GM19239 (cell line): Measurements from ENCODE around the gene PCDH9.

ENCODE experiments used
- DNase-seq: peaks from one replicate; pipeline ENCODE4 v3.0.0; 2011; ENCODE audit warnings: low spot score; ENCODE audit not compliant: insufficient read length
- FAIRE-seq: peaks from 2 replicates; lab custom pipeline; 2011; peaks lifted over from hg19 to GRCh38; lab: Jason Lieb, UNC

PCDH9 gene

DNA sequence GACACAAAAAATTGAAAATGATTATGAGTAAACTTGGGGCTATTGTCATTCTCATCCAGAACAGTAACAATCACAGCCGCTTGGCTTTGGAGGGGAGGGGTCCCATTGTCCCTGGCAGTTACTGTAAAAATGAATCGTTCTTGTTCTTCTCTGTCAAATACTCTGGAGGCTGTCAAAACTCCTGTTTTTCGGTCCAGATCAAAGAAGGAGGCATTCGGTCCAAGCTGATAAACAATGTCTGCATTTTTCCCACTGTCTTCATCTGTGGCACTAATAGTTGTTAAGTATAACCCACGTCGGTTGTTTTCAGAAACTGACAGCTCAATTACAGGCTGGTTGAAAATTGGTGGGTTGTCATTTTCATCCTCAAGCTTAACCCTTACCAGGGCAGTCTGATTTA lies 3.4 kb downstream of the PCDH9 start:
- DNase-seq (no peak), FAIRE-seq (no peak)

DNA sequence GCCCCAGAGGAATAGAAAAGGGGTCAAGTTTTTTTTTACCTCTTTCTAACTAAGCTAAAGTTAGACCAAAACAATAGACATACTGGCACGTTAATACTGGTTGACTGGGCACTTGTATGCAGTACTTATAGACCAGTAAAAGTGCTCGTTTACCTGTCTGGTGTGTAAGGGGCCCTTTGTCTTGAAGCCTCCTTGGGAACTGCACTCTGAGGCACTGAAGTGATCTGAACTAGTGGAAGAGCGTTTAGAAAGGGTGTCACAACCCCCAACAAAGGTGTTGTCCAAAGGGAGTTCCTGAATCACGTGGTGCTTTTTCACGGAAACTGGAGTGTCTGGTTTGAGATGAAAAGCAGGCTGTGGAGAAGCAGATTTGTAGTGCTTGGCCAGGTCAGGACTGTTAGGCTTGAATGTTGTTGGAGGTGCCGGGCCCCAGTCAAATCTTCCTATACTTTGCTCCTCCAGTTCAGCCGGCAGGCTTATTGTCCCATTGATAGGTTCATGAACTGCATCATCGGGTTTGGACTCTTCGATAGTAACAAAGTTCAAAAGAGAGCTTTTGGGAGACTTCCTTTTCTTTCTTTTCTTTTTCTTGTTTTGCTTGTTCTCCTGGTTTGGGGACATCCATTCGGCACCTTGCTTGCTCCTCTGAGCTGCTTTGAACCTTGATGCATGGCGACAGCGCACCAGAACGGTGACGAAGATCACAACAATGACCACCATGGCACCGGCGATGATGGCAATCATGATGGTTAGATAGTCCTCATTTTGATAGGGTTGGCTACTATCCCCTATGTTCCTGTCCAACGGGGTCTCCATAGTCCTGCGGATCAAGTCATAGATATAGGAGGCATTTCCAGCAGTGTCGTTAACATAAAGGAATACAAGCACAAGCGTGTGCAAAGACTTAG lies 4.6 kb downstream of the PCDH9 start:
- no peak for DNase-seq
- no peak for FAIRE-seq

DNA sequence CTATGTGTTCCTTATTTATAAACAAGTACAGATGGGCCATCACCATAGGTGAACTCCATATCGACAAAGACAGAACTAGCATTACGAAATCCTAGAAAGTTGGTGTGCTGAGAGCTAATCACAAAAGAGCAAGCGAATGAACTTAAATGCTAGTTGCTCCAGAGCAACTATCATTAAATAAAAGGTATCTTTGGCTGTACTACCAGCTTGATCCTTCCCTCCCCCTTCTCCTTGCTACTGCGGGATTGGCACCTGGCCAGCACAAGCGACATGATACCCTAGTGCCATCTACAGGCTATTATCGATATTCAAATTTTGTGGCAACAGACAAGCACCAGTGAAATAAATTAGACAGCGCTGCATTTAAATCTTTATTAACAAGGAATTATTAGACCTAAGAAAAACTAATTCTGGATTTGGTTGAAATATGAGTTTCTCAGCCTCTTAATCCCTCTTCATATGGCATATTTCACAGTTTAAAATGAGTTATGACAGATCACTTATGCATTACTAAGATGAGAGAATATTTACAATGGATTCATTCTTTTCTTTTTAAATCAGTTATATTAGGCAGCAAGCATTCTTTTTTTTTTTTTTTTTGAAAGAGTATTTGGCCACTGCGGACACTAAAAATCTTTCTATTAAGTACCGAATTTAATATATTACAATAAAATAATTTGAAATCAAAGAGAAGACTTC lies 5.8 kb downstream of the PCDH9 start:
- DNase-seq, result no peak
- FAIRE-seq, result peak; percentile 91

DNA sequence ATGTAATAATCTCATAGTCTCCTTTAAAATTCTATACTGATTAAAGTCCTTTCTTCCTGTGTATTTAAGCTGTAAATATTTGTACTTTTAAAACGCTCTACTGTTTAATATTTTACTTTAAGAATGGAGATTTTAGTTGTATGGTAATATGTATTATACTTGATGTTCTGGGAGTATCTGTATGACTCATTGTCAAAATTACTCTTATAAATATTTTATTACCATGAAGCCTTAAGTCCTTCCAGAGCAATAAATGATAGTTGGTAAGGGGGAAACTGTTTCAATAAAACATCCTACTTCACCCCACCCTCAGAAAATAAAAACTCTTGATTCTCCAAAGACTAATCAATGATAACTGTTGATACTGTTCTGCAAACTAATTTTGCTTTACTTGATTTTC lies 6.4 kb downstream of the PCDH9 start:
- no peak for DNase-seq
- no peak for FAIRE-seq

DNA sequence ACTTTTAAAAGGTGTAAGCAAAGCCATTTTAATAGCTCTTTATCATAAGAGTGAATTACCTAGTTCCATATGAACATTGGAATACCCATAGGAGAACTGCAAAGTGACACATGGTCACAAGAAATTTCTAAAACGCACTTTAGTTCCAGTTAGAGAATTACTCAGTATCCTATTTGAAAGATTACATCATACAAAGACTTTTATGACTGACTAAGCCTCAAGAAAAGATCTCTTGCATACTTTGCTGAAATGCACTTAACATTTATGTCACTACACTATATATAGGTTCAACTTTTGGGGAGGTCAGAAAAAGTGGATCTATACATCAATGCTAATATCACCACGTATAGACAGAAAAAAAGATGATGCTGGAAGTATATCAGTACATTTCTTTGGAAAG lies 7.1 kb downstream of the PCDH9 start:
- DNase-seq, result no peak
- FAIRE-seq, result no peak

DNA sequence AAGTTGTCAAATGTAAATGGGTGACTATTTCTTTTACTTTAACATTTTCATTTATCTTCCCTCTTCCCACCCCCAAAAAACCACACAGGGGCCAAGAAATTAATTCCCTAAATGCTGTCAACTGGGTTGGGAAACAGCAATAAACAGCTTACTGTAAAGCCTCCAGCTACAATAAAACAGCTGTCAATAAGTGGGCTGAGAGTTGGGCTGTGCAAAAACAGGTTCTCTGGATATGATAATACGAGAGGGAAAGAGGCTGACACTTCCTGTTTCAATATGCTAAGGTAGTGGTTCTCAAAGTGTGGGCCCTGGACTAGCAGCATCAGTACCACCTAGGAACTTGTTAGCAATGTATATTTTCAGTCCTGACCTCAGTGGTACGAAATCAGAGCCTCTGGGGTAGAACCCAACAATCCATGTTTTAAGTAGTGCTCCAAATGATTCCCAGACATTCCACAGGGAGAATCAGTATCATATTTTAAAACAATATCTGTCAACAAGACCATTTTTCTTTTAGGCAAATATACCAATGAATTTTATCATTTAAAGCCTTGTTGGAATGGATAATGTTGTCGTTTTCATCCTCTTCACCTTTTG lies 8.4 kb downstream of the PCDH9 start:
- no peak for DNase-seq
- FAIRE-seq, result no peak

DNA sequence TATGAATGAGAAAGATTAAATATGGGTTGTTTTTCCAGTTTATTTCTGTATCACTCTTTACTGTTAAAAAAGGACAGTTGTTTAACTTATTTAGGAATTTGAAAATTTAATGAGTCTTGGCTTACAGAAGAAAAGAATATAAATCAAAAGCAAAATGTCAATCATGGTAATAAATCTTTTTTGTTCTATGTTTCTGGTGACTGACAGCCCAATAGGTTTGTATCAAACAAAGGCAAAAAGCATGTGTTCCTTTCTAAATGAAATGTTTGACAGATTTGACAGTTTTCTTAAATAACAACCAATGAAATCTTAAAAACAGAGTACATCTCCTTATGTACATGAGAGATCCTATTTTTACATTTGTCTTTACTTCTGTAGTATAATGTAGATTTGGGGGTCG lies 11.0 kb downstream of the PCDH9 start:
- DNase-seq, result no peak
- FAIRE-seq, result no peak

DNA sequence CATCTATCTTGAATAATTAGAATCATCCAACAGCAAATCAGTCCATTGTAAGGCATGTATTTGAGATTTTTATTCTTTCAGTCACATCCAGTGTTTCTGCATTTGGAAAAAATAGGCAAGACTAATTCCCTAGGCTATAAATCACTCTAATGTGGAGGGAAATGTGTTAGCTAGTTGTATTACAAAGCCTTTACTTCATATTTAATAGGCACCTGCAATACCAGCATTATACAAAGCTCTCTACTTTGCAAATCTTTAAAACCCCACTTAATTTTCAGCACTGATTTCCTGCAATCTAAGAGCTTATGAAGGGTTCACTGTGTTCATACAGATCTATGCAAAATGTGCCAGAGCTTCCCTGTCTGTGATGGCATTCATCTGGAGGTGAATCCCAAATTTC lies 12.3 kb downstream of the PCDH9 start:
- FAIRE-seq, result no peak
- no peak for DNase-seq

DNA sequence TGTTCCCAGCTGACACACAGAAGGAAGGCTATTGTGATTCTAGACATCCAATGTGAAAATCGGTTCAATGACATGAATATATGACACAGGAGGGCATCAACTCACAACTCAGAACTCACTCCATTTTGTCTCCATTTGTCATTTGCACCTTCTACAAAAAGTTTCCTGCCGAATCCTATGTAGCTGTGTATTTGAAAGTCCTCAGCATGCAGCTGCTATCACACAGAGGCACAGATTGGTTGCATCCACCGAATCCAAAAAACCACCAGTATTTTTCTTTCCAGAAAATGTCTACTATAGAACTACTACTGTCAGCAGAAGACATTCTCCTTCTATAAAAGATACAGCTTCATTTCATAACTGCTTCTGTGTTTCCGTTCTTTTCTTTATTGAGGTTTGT lies 13.3 kb downstream of the PCDH9 start:
- FAIRE-seq (no peak), DNase-seq (no peak)

DNA sequence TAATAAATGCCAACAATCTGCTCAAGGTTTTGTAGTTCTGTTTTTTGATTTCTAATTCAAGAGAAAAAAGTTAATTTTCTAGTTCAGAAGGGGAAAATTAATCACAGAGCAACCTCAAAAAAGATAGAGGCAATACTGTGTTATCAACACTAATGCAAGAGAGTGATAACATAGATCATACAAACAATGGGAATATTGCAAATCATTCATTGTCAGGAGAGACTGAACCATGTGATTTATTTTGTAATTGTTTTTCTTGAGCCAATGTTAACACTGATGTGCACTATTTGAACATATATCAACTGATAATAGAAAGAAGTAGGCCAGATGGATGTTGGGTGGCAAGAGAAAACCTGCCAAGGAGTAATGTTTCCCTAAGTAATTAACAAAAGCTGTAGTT lies 19.9 kb downstream of the PCDH9 start:
- DNase-seq, result no peak

DNA sequence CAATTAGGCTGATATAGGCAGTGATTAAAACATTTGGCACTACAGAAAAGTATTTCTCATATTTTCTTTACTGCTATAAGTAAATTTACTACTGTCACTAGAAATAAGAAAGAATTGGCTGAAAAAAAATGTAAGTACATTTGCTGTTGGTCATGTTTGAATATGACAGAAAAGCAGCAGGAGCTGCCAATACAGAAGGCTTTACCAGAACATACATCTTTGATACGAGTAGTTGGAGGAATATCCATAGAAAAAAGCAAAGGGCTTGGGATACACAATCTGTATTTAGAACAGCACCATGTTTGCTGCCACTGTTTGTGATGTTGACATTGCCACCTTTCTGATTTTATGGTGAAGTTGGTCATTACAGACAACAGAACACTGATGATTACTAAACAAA lies 21.6 kb downstream of the PCDH9 start:
- FAIRE-seq (no peak), DNase-seq (no peak)

More for the DNA sequence above, 19.9 kb downstream of the PCDH9 start:
- no peak for FAIRE-seq

DNA sequence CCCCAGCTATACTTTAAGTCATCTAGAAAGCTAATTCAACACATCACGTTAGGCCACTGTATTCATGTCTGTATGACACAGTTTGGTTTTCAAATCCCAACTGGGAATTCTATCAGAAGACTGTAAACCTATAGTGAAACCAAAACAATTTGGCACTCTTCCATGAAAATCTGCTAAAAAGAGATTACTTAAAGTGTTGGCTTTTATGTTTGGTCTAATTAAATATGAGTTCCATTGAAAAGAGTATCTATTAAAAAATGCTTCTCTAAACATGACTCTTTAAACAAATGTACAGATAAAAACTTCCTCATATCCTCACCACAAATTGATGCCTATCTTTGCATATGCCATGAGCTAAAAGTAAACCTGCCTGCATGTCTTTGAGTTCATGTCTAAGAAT lies 25.4 kb downstream of the PCDH9 start:
- no peak for DNase-seq
- FAIRE-seq, result no peak

DNA sequence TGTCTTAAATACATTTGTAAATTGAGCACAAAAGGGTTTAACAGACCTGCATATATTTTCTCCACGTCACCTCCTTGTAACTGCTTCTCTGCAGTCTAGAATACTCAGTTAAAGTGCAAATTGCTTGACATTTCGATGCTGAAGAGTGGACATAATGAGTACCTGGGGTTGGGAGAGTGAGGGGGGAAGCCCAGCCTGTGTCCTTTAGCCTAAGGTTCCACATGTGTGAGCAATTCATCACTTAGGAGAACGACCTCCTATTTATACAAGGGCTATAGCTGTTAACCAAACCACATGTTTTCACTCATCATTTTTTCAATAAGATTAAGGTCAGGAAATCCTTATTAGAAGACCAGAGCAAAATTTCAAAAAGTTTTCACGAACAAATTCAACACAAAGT lies 29.5 kb downstream of the PCDH9 start:
- no peak for DNase-seq
- no peak for FAIRE-seq

DNA sequence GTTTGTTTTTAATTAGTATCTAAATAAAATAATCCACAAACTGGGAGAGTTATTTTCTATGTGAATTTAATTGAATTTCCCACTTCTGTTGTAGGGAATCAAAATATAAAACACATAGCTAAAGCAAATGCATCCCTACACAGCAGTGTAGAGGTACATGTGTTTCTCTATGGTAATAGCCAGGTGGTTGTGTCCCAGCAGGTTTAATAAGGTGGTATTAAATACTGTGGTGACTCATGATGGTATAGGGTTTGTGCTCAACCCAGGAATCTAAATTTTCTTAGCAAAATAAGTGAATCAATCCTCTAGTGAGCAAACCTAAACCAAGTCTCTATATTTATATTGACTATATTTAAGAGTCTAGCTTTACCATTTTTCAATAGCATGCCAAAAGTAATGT lies 30.0 kb downstream of the PCDH9 start:
- no peak for FAIRE-seq
- DNase-seq, result no peak

DNA sequence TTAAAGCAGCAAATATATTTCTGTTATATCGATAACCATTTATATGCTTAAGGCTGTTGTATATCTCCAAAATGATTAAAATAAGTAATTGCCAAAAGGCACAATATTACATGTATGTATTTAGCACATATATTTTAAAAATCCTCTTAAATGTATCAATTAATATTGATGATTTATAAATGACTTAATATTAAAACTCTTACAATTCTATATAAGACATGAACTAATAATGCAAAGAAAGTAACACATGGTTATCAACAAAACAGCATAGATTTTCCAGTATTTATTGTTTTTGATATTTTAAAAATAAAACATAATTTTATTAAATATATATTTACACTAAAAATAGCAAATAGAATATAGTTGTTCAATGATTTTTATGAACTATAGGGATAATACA lies 32.4 kb downstream of the PCDH9 start:
- FAIRE-seq (no peak), DNase-seq (no peak)

DNA sequence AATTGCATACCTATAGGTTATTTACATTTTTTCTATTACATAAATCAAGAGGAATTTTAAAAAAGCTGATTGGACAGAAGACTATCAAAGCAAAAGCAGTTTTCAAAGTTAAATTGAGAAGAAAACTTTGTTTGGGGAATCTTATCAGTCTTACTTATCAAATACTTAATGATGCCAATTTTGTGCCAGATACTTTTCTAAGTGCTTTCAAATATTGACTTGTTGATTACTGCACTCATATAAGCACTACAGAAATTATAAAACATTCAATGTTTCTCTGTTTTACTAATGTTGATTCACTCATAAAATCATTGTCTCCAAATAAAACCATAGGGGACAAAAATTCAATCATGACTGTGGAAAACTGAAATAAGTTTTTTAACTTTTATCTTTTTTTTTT lies 36.2 kb downstream of the PCDH9 start:
- no peak for FAIRE-seq

DNA sequence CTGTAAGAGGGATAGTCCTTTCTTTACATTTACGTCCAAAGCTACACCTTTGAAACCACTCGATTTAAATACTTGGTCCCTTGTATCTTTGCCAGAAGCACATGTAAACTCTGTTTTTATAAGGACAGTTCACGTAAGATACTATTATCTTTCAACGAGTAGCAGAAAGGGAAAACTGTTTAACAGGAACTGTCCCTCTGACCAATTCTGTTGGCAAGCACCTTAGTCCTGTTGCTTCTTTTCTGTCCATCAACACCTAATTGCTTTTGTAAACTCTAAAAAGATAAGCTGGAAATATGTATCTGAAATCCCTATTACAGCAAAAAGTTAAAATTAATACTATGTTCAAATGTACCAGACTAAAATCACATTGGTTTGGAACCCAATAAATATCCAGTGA lies 37.4 kb downstream of the PCDH9 start:
- DNase-seq (no peak), FAIRE-seq (no peak)

More for the DNA sequence above, 36.2 kb downstream of the PCDH9 start:
- no peak for DNase-seq

DNA sequence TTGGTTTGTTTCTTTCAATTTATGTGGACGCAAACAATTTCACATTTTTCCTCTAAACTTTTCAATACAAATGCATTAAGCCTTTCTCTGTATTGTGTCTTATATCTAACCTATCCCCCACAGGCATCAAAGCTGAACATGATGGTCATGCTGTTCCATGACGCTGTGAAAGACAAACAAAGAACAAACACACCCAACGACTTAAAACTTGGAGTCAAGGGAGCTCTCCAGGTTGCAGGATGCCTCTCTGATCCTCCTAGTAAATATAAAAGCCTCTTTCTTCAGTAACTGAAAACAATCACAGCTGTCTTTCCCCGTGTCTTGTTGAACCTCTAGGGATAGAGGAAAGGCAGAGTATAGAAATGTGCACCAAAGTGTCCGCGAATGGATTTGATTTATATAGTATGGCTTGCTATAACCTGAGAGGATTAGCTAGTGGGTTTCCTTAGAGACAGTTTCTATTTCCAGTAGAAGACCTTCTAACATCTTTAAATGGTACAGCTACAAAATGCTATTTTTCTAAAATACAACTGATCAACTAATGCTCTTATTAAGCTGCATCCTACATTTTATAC lies 43.1 kb downstream of the PCDH9 start:
- DNase-seq (no peak), FAIRE-seq (no peak)

DNA sequence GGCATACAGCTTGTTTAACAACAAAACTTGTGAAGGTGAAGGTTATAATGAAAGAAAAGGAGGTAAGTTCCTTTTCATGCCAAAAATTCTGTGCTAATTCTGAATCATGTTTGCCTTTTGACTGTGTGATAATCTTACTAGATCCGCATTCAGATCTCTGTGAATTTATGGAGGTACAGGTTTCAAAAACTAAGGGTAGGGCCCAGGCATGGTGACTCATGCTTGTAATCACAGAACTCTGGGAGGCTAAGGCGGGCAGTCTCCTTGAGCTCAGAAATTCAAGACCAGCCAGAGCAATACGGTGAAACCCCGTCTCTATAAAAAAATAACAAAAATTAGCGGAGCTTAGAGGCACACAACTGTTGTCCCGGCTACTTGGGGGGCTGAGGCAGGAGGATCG lies 45.9 kb downstream of the PCDH9 start:
- FAIRE-seq (no peak), DNase-seq (no peak)

DNA sequence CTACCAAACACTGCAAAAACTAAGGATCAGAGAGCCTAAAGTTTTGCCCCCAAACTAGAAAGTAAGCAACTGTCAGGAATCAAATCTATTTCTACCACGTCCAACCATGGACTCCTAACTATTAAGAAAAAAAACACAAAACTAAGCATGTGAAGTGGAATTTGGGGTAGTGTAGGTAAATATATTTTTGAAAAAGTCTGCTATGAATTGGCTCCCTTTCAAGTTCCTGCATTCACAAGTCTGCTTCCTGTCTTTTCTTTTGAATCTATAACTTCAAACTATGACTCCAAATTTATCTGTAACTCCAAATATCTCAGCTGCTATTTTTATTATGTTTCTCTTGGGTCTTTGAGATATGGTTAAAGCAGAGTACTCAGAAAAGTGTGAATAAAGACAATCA lies 47.0 kb downstream of the PCDH9 start:
- no peak for FAIRE-seq
- DNase-seq, result no peak

DNA sequence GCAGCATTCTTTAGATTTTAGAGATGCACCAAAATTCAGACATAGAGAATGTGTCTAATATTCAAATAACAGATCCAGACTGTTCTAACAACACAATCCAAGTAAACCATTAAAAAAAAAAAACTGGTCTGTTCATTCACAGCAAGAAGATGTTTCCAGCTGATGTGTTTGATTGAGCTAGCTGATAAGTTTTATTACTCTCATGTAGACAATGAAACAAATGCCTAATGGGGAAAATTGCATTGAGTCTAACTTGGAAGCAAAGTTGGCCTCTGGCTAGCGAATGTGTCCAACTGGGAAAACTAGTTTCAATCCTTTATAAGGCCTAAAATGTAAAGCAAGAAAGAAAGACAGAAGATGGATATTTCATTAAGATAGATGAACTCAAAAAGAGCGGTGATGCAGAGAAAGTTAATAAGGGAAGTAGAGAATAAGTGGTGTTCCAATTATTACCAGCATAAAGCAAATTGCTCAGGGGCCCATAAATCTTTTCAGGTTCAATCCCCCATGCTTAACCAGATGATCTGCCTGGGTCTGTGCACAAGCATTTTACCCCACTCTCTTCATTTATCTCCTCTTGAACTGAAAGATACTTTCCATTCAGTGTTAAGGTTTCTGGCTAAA lies 54.2 kb downstream of the PCDH9 start:
- FAIRE-seq (no peak), DNase-seq (no peak)
